ENCODE measurements around the gene SAE1. TPM values are rescaled to one million over a fixed set of nuclear protein-coding genes. Genes with fewer than 3 reads are reported as not detected.

Gene SAE1
- total RNA-seq, 1 experiment from 2014 or later = 314 TPM

DNA sequence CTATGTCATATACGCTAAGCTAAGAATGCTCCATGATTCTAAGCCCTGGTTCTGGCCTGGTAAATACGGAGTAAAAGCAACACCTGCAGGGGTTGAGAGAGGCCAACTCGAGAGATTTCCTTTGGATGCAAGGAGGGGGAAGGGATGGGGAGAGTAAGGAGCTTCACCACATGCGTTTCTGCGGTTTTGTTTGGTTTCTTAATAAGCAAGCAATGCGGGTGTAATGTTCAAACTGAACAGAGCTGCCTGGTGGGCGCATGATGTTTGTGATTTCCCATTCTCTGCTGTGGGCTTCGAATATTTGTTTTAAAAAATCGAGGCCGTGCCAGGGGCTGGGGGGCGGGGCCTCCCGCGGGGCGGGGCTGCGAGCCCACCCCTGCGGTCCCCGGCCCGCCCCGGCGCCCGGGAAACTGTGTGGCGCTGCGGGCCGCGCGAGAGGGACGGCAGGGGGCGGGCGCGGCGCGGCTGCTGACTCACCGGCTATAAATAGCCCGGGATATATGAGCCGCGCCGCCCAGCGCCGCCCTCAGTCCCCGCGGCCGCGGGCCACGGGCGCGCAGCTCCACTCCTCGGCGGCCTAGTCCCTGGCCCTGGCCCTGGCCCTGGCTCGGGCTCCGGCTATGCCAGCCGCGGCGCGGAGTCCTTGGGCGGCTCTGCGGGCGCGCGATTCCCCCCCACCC, 95.3 kb downstream of the SAE1 start:
- peak; percentile 94 for DNase-seq (ENCODE audit: low spot score)
- TF ChIP-seq EZH2 (IDR thresholded peaks at IDR 0.05; ENCODE audit: borderline replicate concordance, low read depth, low read length, poor library complexity, severe bottlenecking) = no peak
- TF ChIP-seq, protein P1, sequence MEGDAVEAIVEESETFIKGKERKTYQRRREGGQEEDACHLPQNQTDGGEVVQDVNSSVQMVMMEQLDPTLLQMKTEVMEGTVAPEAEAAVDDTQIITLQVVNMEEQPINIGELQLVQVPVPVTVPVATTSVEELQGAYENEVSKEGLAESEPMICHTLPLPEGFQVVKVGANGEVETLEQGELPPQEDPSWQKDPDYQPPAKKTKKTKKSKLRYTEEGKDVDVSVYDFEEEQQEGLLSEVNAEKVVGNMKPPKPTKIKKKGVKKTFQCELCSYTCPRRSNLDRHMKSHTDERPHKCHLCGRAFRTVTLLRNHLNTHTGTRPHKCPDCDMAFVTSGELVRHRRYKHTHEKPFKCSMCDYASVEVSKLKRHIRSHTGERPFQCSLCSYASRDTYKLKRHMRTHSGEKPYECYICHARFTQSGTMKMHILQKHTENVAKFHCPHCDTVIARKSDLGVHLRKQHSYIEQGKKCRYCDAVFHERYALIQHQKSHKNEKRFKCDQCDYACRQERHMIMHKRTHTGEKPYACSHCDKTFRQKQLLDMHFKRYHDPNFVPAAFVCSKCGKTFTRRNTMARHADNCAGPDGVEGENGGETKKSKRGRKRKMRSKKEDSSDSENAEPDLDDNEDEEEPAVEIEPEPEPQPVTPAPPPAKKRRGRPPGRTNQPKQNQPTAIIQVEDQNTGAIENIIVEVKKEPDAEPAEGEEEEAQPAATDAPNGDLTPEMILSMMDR (conservative IDR thresholded peaks at IDR 0.05; ENCODE audit: low read depth, low read length) = no peak
- POLR2A ChIA-PET (ENCODE audit: low non-redundant PET) = interaction anchor here (0.5 to 0.9 kb wide), 3 partner anchors 12 to 1267 kb away, joined by 3 to 7 read pairs (median 5); no protein-coding TSS in a partner anchor
- Histone ChIP-seq H3K27me3 (replicated peaks; ENCODE audit: insufficient read depth, low read depth, low read length, poor library complexity) (no peaks in the 10 kb centered on the region), H3K36me3 (ENCODE audit: insufficient read depth, low read length, poor library complexity, severe bottlenecking) (no peaks in the 10 kb centered on the region), H3K27ac (ENCODE audit: low read depth, low read length, poor library complexity, severe bottlenecking) (peak overlapping the region; percentile 95), H3K4me1 (ENCODE audit: insufficient read depth, low read length, poor library complexity, severe bottlenecking) (peaks cover 21% of the 10 kb centered on the region), H3K9me3 (ENCODE audit: low read depth, low read length, poor library complexity, severe bottlenecking) (no peaks in the 10 kb centered on the region), H3K4me3 (ENCODE audit: low read depth, low read length, poor library complexity, severe bottlenecking) (peak overlapping the region; percentile 52)
- CTCF ChIA-PET = interaction anchor here (0.6 to 2.0 kb wide), 3 partner anchors 15 to 31 kb away, joined by 3 to 28 read pairs (median 7); partner anchors contain the start of gene CCDC9
- intact Hi-C loops (cut with micrococcal nuclease; ENCODE audit: unreplicated experiment) = no loop called here
- no TSS peak for BruUV-seq (replicated peaks)

DNA sequence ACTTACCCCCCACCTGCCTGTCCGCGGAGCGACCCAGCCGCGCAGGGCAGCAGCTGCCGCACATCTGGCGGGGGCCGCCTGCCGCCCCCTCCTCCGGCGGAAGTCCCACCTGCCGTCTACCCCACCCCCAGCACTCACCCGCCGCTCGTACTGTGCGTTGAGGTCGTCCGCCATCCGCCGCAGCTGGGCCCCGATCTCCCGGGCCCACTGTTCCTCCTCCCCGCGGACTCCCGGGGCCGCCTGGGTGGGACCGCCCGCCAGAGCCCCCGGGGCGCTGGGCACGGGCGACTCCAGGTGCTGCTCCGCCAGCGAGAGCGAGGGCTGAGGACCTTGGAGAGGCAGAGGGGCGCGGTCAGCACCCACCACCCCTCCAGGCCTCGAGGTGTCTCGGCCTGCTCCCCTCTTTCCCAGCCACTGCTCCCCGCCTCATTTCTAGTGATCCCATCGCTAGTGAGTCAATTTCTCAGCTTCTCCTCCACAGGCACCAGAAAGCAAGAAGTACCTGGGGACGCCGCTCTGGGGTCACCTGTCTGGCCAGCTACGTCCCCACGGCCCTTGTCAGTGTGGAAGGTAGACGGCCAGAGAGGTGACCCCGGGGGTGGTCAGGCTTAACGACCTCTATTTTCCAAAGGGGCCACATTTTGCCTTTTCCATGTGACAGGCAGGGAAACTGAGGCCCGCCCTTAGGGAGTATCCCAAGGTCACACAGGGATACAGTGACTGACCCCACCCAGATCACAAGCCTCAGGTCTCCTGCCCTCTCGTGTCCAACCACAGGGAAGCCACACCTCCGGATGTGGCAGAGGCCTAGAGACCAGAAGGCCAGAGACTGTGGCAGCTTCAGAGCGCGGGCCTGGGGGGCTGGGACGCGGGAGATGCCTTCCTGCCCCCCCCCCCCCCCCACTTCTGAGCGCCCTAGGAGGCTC, 96.1 kb downstream of the SAE1 start:
- POLR2A ChIA-PET (ENCODE audit: low non-redundant PET) = interaction anchor here (0.5 to 0.9 kb wide), 2 partner anchors 11 to 192 kb away, joined by 3 read pairs; no protein-coding TSS in a partner anchor
- Histone ChIP-seq H3K27ac (ENCODE audit: low read depth, low read length, poor library complexity, severe bottlenecking) (peak overlapping the region; percentile 95), H3K4me1 (ENCODE audit: insufficient read depth, low read length, poor library complexity, severe bottlenecking) (peaks cover 27% of the 10 kb centered on the region), H3K4me3 (ENCODE audit: low read depth, low read length, poor library complexity, severe bottlenecking) (peak overlapping the region; percentile 52), H3K27me3 (replicated peaks; ENCODE audit: insufficient read depth, low read depth, low read length, poor library complexity) (no peaks in the 10 kb centered on the region), H3K9me3 (ENCODE audit: low read depth, low read length, poor library complexity, severe bottlenecking) (no peaks in the 10 kb centered on the region), H3K36me3 (ENCODE audit: insufficient read depth, low read length, poor library complexity, severe bottlenecking) (no peaks in the 10 kb centered on the region)
- no peak for DNase-seq (ENCODE audit: low spot score)
- CTCF ChIA-PET = interaction anchor here (1.5 to 2.0 kb wide), 2 partner anchors 16 to 17 kb away, joined by 7 to 28 read pairs; no protein-coding TSS in a partner anchor
- intact Hi-C loops (cut with micrococcal nuclease; ENCODE audit: unreplicated experiment) = no loop called here
- BruUV-seq (replicated peaks) = TSS peak; percentile 87
- TF ChIP-seq, protein P1 (conservative IDR thresholded peaks at IDR 0.05; ENCODE audit: low read depth, low read length) = no peak
- TF ChIP-seq EZH2 (IDR thresholded peaks at IDR 0.05; ENCODE audit: borderline replicate concordance, low read depth, low read length, poor library complexity, severe bottlenecking) = no peak

DNA sequence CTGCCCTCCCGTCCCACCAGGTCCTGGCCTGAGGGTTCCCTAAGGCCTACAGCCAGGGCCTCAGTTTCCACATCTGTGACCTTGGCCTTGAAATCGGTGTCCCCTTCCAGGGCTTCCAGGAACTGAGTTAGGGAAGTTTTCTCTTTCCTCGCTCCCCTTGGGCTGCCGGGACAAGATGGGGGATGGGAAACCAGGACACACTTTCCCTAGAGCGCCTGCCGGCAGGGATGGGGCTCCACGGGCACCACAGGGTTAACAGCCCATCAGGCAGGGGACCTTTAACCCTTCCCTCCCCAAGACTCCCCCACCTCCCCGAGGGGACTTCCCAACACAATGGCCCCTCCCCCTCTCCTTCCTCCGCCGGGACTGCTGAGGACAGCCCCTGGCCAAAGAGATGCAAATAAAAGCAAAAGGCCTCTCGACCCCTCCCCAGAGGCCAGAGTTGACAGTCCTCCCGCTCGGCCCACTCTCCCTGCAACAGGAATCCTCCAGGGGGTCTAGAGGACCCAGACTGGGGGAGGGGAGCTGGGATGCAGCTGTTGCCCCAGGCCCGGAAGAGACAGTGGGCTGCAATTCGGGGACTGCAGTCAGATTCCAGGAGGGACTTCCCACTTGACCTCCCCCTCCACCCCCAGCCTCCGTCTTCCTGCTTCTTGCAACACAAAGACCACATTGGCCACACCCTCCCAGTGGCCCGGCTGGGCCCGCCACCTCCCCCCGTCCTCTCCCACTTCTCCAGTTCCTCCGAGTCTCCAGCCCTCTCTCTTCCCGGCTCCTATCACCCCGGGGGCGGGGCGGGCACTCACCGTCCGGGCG, 96.9 kb downstream of the SAE1 start:
- BruUV-seq (replicated peaks) = no TSS peak
- H3K36me3 ChIP-seq (ENCODE audit: insufficient read depth, low read length, poor library complexity, severe bottlenecking) = no peaks in the 10 kb centered on the region
- DNase-seq (ENCODE audit: low spot score) = peak; percentile 75
- peak overlapping the region; percentile 38 for H3K4me3 ChIP-seq (ENCODE audit: low read depth, low read length, poor library complexity, severe bottlenecking)
- CTCF ChIA-PET = no interaction called here
- H3K27me3 ChIP-seq (replicated peaks; ENCODE audit: insufficient read depth, low read depth, low read length, poor library complexity) = no peaks in the 10 kb centered on the region
- intact Hi-C loops (cut with micrococcal nuclease; ENCODE audit: unreplicated experiment) = no loop called here
- H3K9me3 ChIP-seq (ENCODE audit: low read depth, low read length, poor library complexity, severe bottlenecking) = no peaks in the 10 kb centered on the region
- peak overlapping the region; percentile 95 for H3K27ac ChIP-seq (ENCODE audit: low read depth, low read length, poor library complexity, severe bottlenecking)
- POLR2A ChIA-PET (ENCODE audit: low non-redundant PET) = interaction anchor here (0.5 kb wide), 1 partner anchor 193 kb away, joined by 3 read pairs; no protein-coding TSS in a partner anchor
- peaks cover 27% of the 10 kb centered on the region for H3K4me1 ChIP-seq (ENCODE audit: insufficient read depth, low read length, poor library complexity, severe bottlenecking)
- TF ChIP-seq, protein P1 (conservative IDR thresholded peaks at IDR 0.05; ENCODE audit: low read depth, low read length) = no peak
- no peak for TF ChIP-seq EZH2 (IDR thresholded peaks at IDR 0.05; ENCODE audit: borderline replicate concordance, low read depth, low read length, poor library complexity, severe bottlenecking)
